Neuronal stem cell (in vitro differentiated cells): Measurements from ENCODE around the gene SPSB1.

Experiments used
- DNase-seq: peaks from one replicate; pipeline ENCODE4 v3.0.0-alpha.2; 2013; ENCODE audit warnings: low spot score
- H2AFZ ChIP-seq: one replicate; pipeline ENCODE4 v1.6.1; 2013; ENCODE audit warnings: mild to moderate bottlenecking, low read length, inconsistent platforms
- H2AK5ac ChIP-seq: 2 replicates; pipeline ENCODE4 v1.6.1; 2013; ENCODE audit warnings: low read depth, mild to moderate bottlenecking, inconsistent platforms, low read length, moderate library complexity, mixed read lengths
- H2BK120ac ChIP-seq: 2 replicates; pipeline ENCODE4 v1.6.1; 2013; ENCODE audit warnings: low read depth, mild to moderate bottlenecking, inconsistent platforms, low read length, moderate library complexity, mixed read lengths
- H2BK12ac ChIP-seq: one replicate; pipeline ENCODE4 v1.6.1; 2013; ENCODE audit warnings: low read length, inconsistent platforms
- H2BK15ac ChIP-seq: 2 replicates; pipeline ENCODE4 v1.6.1; 2013; ENCODE audit warnings: mild to moderate bottlenecking, low read length, inconsistent platforms, mixed read lengths
- H2BK5ac ChIP-seq: one replicate; pipeline ENCODE4 v1.6.1; 2013; ENCODE audit warnings: inconsistent platforms, mild to moderate bottlenecking, low read length, moderate library complexity
- H3K14ac ChIP-seq: one replicate; pipeline ENCODE4 v1.6.1; 2013; ENCODE audit warnings: low read length, inconsistent platforms
- H3K18ac ChIP-seq: 2 replicates; pipeline ENCODE4 v1.6.1; 2013; ENCODE audit warnings: low read length, inconsistent platforms
- H3K23ac ChIP-seq: 2 replicates; pipeline ENCODE4 v1.6.1; 2013; ENCODE audit warnings: low read depth, mild to moderate bottlenecking, mixed read lengths, low read length, inconsistent platforms; ENCODE audit not compliant: poor library complexity
- H3K27ac ChIP-seq: replicated peaks from 3 replicates; pipeline ENCODE4 v1.5.1; 2013; ENCODE audit warnings: low read length, inconsistent platforms
- H3K27me3 ChIP-seq, 3 experiments: 2 replicates each; pipeline ENCODE4 v1.6.1; 2013; ENCODE audit warnings: low read length in 3 of 3, mild to moderate bottlenecking in 2 of 3, inconsistent platforms in 1 of 3, low read depth in 1 of 3, mixed read lengths in 1 of 3, moderate library complexity in 1 of 3; ENCODE audit not compliant: control insufficient read depth in 3 of 3, insufficient read depth in 3 of 3
- H3K36me3 ChIP-seq, 2 donors: replicated peaks in 1 of 2; 2 replicates each; pipeline ENCODE4 v1.6.1; 2013; ENCODE audit warnings: low read length in 2 of 2; ENCODE audit not compliant: control insufficient read depth in 2 of 2, insufficient read depth in 2 of 2
- H3K4ac ChIP-seq: 2 replicates; pipeline ENCODE4 v1.6.1; 2013; ENCODE audit warnings: inconsistent platforms, mild to moderate bottlenecking, low read length, moderate library complexity
- H3K4me1 ChIP-seq, 2 donors: 1 replicate in 1 of 2; 2 replicates in 1 of 2; pipeline ENCODE4 v1.6.1; 2013; ENCODE audit warnings: low read length in 2 of 2, low read depth in 1 of 2; ENCODE audit not compliant: control insufficient read depth in 2 of 2, insufficient read depth in 1 of 2
- H3K4me2 ChIP-seq: one replicate; pipeline ENCODE4 v1.6.1; 2013; ENCODE audit warnings: mild to moderate bottlenecking, low read length, inconsistent platforms; ENCODE audit not compliant: insufficient read depth, poor library complexity, severe bottlenecking
- H3K4me3 ChIP-seq, 2 donors: 2 replicates each; pipeline ENCODE4 v1.5.1; 2013; ENCODE audit warnings: low read length in 2 of 2, mild to moderate bottlenecking in 2 of 2, inconsistent platforms in 1 of 2, moderate library complexity in 1 of 2
- H3K79me1 ChIP-seq: one replicate; pipeline ENCODE4 v1.6.1; 2013; ENCODE audit warnings: low read depth, mild to moderate bottlenecking, inconsistent platforms, low read length, moderate library complexity
- H3K9ac ChIP-seq: one replicate; pipeline ENCODE4 v1.6.1; 2013; ENCODE audit warnings: mild to moderate bottlenecking, low read depth, low read length, inconsistent platforms; ENCODE audit not compliant: poor library complexity
- H3K9me3 ChIP-seq, 2 donors: replicated peaks in 1 of 2; 2 replicates each; pipeline versions ENCODE3 to v1.6.1; 2013; ENCODE audit warnings: low read length in 2 of 2, mild to moderate bottlenecking in 2 of 2, inconsistent platforms in 1 of 2, low read depth in 1 of 2, mixed read lengths in 1 of 2, moderate library complexity in 1 of 2; ENCODE audit not compliant: control insufficient read depth in 2 of 2, insufficient read depth in 1 of 2
- H4K8ac ChIP-seq: one replicate; pipeline ENCODE4 v1.6.1; 2013; ENCODE audit warnings: low read depth, mild to moderate bottlenecking, inconsistent platforms, low read length, moderate library complexity
- H4K91ac ChIP-seq: one replicate; pipeline ENCODE4 v1.6.1; 2013; ENCODE audit warnings: low read length, low read depth, mild to moderate bottlenecking, inconsistent platforms; ENCODE audit not compliant: poor library complexity
- WGBS, 2 donors: extraction: QIAGEN DNeasy Blood & Tissue Kit; methylation state at CpG; one replicate each; pipeline ENCODE4 v1.1.7; 2013; ENCODE audit warnings: missing lambda C conversion rate in 2 of 2, mixed read lengths in 1 of 2; ENCODE audit not compliant: insufficient read length in 2 of 2, insufficient replicate concordance in 1 of 2; ENCODE audit errors: extremely low coverage in 2 of 2; 5-methylcytosine and 5-hydroxymethylcytosine counted together

SPSB1 gene

GRCh38 chr1:9247894-9248293 is 44.8 kb upstream of the SPSB1 start:
- H2AFZ ChIP-seq = no peak overlapping the region
- H3K27ac ChIP-seq = no peak overlapping the region
- H2AK5ac ChIP-seq = peak overlapping the region; percentile 85
- H3K18ac ChIP-seq = peak overlapping the region; percentile 48
- no peaks in the 10 kb centered on the region for H3K79me1 ChIP-seq
- no peak overlapping the region for H4K8ac ChIP-seq
- no peaks in the 10 kb centered on the region for H3K27me3 ChIP-seq
- H3K14ac ChIP-seq = no peak overlapping the region
- WGBS, 2 donors = no CpG with 5 or more reads among the region's 18 CpGs
- H3K9ac ChIP-seq = peak overlapping the region; percentile 10
- no peak overlapping the region for H3K4me3 ChIP-seq
- H3K23ac ChIP-seq = peak overlapping the region; percentile 8
- no peaks in the 10 kb centered on the region for H3K9me3 ChIP-seq
- H3K4ac ChIP-seq = no peak overlapping the region
- H2BK15ac ChIP-seq = no peak overlapping the region
- H3K4me2 ChIP-seq = no peak overlapping the region
- no peak overlapping the region for H4K91ac ChIP-seq
- no peak overlapping the region for H2BK5ac ChIP-seq
- no peak overlapping the region for H2BK120ac ChIP-seq
- H3K36me3 ChIP-seq = peaks cover 0 to 25% of the 10 kb centered on the region in 2 donors
- no peak for DNase-seq
- peaks cover 29 to 32% of the 10 kb centered on the region in 2 donors for H3K4me1 ChIP-seq
- H2BK12ac ChIP-seq = no peak overlapping the region

DNA sequence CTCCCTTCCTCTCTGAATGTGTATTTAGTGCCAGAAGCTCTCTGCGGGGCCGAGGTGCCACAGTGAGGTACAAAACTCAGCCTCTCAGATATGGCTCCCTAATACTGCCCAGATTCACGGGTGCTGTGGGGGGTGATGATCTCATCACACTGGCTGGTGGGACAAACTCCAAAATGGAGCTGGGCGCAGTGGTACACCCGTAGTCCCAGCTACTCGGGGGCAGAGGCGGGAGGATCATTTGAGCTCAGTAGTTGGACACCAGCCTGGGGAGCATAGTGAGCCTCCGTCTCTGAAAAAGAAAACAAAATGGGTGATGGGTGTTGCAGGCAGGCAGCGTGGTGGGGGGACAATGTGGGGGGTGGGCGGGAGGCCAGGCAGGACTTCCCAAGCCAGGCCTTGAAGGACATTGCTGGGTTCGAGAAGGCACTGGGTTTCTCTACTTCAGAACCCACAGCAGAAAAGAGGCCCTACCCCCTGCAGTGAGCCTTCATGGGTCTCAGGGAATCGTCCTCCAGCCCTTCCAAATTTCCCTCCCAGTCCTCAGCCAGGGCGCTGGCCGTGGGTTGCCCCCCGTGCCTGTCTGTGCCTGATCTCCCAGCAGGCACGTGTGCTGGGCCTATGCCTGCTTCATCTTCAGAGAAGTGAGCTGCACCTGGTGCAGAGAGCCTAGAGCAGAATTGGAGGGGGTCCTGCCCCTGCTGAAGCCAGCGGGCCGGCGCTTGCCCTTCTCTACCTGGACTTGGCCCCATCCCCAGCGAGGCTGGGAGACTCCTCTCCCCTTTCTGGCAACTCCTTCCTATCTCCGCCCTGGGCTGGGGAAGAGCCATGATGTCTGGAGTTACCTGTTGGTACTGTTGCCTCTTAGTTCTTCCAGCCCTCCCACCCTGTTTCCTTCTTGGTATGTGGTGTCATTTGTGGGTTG is 44.1 kb upstream of the SPSB1 start:
- Histone ChIP-seq H4K91ac (no peak overlapping the region), H3K4ac (no peak overlapping the region), H4K8ac (no peak overlapping the region), H2BK120ac (no peak overlapping the region), H3K14ac (no peak overlapping the region), H3K4me2 (no peak overlapping the region), H2BK5ac (no peak overlapping the region), H3K18ac (peak overlapping the region; percentile 44), H2AFZ (no peak overlapping the region), H2AK5ac (peak overlapping the region; percentile 85), H3K4me3 (no peak overlapping the region), H3K23ac (no peak overlapping the region), H3K9me3 (no peaks in the 10 kb centered on the region), H3K27me3 (no peaks in the 10 kb centered on the region), H2BK15ac (peak overlapping the region; percentile 15), H3K79me1 (no peaks in the 10 kb centered on the region), H3K4me1 (peaks cover 31 to 39% of the 10 kb centered on the region in 2 donors), H3K27ac (no peak overlapping the region), H3K36me3 (peaks cover 0 to 25% of the 10 kb centered on the region in 2 donors), H2BK12ac (no peak overlapping the region), H3K9ac (peak overlapping the region; percentile 10)
- no peak for DNase-seq
- no CpG with 5 or more reads among the region's 21 CpGs for WGBS, 2 donors

DNA sequence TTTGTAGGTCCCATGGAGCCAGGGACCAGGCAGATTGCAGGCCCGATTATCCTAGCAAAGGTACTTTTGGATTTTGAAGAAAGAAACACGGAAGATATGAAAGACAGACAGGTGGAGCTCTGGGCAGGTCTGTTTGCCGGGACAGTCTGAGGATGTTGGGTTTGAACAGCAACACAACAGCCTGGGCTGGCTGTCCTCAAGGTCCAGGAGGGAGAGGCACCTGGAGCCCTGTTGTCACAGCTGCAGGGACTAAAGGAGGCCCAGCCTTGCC is 43.5 kb upstream of the SPSB1 start:
- DNase-seq = no peak
- peak overlapping the region; percentile 88 for H3K18ac ChIP-seq
- H2AFZ ChIP-seq = no peak overlapping the region
- no peak overlapping the region for H4K8ac ChIP-seq
- no peak overlapping the region for H3K9ac ChIP-seq
- peaks cover 34 to 43% of the 10 kb centered on the region in 2 donors for H3K4me1 ChIP-seq
- H2AK5ac ChIP-seq = peak overlapping the region; percentile 60
- H3K4ac ChIP-seq = no peak overlapping the region
- H2BK120ac ChIP-seq = no peak overlapping the region
- no peak overlapping the region for H3K23ac ChIP-seq
- no peak overlapping the region for H4K91ac ChIP-seq
- H3K27ac ChIP-seq = no peak overlapping the region
- peak overlapping the region; percentile 56 for H2BK5ac ChIP-seq
- H3K4me2 ChIP-seq = no peak overlapping the region
- H3K9me3 ChIP-seq = no peaks in the 10 kb centered on the region
- H2BK12ac ChIP-seq = no peak overlapping the region
- peaks cover 0 to 25% of the 10 kb centered on the region in 2 donors for H3K36me3 ChIP-seq
- peak overlapping the region; percentile 23 for H2BK15ac ChIP-seq
- WGBS, 2 donors = no CpG with 5 or more reads among the region's 3 CpGs
- no peaks in the 10 kb centered on the region for H3K27me3 ChIP-seq
- H3K79me1 ChIP-seq = no peaks in the 10 kb centered on the region
- no peak overlapping the region for H3K14ac ChIP-seq
- no peak overlapping the region for H3K4me3 ChIP-seq

- Histone ChIP-seq H4K91ac (peak overlapping the region; percentile 74), H2AFZ (no peak overlapping the region), H3K79me1 (no peaks in the 10 kb centered on the region), H3K18ac (peak overlapping the region; percentile 88), H3K4me2 (no peak overlapping the region), H2AK5ac (peak overlapping the region; percentile 60), H2BK12ac (peak overlapping the region; percentile 67), H3K9me3 (no peaks in the 10 kb centered on the region), H3K4me1 (peaks cover 39 to 43% of the 10 kb centered on the region in 2 donors), H3K14ac (no peak overlapping the region), H3K4ac (peak overlapping the region; percentile 32), H2BK15ac (peak overlapping the region; percentile 23), H3K9ac (no peak overlapping the region), H2BK5ac (peak overlapping the region; percentile 56), H3K36me3 (peaks cover 0 to 25% of the 10 kb centered on the region in 2 donors), H2BK120ac (no peak overlapping the region), H4K8ac (peak overlapping the region; percentile 45), H3K23ac (peak overlapping the region; percentile 50), H3K27me3 (no peaks in the 10 kb centered on the region), H3K4me3 (no peak overlapping the region), H3K27ac (no peak overlapping the region)
- no CpG with 5 or more reads among the region's 17 CpGs for WGBS, 2 donors
- peak; percentile 29 for DNase-seq
These were observed 42.9 kb upstream of the SPSB1 start for GRCh38 chr1:9249534-9250410.
